ENCODE data around the gene TDP2.
"Not testable (repeated sequence)": the region's sequence is repeated elsewhere in the genome, so short reads cannot be mapped to it uniquely, and the experiment has no call there.

The TDP2 gene

DNA sequence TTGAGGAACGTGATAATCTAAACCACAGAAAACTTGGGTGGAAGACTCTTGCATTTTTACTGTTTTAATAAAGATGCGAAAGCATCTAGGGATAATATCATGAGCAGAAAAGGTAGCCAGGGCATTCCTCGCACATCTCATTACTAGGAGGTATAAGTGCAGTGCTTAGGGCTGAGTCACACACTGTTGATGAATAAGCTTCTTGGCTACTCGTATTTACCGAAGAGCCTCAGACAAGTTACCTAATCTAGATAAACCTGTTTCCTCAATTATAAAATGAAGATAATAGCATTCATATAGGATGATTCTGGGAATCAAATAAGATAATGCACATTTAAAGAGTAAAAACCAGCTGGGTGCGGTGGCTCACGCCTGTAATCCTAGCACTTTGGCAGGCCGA, 19.9 kb downstream of the TDP2 start:
- no peak for DNase-seq (ENCODE audit: low spot score)

DNA sequence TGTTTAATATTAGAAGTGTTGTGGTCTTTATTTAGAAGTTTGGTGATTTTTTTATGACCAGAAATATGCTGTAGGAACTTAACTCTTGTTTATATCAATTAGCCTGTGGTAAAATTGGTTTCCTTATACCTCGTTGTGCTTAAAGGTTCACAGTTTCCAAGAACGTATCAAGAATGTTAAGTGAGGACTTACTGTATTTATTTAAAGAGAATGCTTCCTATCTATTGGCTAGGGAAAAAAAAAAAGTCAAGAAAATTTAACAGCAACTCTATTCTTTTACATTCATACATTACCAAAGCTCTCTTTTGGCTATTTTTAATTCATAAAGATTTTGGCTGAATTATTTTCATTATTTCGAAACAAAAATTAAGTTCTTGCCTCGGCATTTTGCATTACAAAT, 22.3 kb downstream of the TDP2 start:
- DNase-seq (ENCODE audit: low spot score) = no peak

DNA sequence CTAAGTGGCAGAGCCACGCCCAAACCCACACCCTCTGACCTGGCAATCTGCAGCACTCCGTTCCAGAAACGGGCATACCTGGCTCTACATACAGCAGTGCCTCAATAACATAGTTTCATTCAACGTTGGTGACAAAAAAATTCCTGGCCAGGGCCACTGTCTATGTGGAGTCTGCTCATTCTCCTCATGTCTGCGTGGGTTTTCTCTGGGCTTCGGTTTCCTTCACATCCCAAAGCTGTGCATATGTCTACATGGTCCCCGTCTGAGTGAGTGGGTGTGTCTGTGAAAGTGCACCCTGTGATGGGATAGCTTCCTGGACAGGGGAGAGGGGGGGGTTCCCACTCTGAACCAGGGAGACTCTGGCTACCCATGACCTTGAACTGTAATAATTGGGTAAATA, 22.8 kb downstream of the TDP2 start:
- DNase-seq (ENCODE audit: low spot score) = no peak

DNA sequence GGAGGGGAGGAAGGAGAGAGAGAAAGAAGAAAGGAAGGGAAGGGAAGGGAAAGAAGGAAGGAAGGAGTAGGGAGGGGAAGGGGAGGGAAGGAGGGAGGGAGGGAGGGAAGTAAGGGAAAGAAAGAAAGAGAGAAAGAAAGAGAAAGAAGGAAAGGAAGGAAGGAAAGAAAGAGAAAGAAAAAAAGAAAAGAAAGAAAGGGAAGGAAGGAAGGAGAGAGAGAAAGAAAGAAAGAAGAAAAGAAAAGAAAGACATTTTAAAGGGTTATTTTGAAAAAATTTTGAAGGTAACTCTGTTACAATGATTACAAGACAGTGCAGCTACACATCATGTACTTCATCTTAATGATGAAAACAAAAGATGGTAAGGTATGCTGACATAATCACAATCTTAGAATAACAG, 24.6 kb downstream of the TDP2 start:
- DNase-seq (ENCODE audit: low spot score) = no peak

DNA sequence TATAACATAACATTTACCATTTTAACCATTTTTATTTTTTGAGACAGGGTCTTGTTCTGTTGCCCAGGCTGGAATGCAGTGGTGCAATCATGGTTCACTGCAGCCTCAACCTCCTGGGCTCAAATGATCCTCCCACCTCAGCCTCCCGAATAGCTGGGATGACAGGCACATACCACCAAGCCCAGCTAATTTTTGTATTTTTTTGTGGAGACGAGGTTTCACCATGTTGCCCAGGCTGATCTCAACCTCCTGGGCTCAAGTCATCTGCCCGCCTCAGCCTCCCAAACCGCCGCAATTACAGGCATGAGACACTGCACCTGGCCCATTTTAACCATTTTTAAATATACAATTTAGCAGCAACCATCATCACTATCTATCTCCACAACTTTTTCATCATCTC, 26.1 kb downstream of the TDP2 start:
- not testable (repeated sequence) for DNase-seq (ENCODE audit: low spot score)

DNA sequence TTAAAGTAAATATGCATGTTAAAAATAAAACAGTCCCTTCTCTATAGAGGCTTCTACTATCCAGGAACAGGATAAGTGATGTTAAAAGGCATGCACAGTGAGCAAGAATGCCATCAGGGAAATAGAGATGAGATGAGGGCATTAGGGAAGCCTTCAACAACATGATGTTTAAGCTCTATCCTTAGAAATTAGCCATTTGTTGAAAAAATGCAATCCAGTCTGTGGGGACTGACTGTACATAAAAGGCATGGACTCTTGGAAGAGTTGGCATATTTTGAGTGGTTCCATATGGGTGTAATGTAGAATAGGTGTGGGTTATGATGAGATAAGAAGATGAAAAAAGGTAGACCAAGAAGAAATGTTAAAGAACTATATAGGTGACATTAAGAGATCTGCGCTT, 26.5 kb downstream of the TDP2 start:
- DNase-seq (ENCODE audit: low spot score) = no peak

DNA sequence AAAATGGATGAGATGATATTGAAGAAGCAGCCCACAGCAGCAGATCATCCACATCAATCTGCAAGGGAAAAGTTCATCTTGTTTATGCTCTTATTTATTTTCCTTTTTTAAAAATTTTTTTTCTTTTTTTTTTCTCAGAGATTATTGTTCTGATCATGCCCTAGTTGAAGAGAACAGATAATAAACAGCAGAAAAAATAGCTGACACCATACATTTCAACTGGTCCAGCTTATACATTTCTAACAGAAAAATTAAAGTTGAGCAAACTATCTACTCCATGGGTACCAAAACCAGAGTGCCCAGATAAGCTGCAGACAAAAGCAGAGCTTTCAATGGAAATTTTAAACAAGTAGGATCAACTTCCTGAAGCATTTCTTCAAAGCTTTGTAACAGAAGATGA, 30.0 kb downstream of the TDP2 start:
- no peak for DNase-seq (ENCODE audit: low spot score)

DNA sequence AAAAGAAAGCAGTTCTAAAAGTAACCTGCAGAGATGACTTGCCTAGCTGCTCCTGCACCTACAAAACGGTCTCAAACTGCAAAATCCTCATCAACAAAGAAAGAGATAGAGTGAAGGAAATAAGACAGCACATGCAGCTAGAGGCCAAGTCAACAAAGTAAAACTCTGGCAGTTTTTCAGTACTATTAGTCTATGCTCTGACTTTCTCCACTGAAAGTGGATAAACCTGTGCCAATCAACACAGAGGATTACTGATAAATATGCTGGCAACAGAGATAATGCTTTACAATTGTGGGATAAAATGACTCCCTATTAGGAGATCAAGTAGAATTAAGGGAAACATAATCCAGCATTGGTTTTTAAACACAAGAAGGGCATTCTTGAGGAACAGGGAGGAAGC, 34.1 kb downstream of the TDP2 start:
- no peak for DNase-seq (ENCODE audit: low spot score)

DNA sequence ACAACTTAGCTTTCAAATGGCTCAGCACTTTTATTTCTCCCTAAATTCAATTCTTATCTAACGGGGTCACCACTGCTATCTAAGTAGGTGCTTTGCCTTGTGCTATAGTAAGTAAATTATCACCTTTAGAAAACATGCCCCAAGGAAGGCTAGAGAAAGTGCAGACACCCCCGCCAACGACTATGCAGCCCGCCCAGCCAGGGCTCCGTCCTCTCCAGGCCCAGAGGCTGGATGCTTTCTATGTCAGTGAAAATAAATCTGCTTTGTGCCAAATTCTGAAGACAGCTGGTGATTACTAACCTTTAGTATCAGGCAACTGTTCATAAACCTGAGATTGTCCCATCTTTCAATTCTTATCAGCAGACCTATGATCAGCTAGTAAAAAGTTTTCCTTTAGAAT, 35.0 kb downstream of the TDP2 start:
- no peak for DNase-seq (ENCODE audit: low spot score)

DNA sequence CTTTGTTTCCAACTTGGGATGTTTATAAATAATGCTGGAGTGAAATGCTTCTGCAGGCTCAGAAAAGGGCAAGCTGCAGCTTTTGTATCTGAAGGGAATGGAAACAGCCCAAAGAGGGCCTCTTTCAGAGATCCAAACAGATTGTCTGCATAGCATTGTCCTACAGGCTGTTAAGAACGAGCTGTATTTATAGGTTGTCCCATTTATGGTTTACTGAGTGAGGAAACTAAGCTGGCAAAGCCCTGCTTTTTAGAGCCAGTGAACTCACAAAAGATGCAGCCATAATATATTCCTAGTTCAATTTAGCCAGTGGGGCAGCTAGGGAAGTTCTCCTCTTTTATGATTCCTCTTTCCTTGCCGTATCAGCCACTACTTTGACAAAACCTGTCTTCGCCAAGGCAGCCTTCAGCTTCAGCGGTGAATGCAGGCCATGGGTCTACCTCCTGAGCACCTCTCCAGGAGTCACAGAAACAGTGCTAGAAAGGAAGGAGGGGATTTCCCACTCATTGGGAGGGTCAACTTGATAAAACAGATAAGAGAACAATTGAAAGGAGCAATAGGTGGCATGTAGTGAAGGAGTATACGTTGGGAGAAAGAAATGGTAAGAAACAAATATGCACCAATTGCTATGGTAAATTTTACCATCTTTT, 35.7 kb downstream of the TDP2 start:
- peak; percentile 12 for DNase-seq (ENCODE audit: low spot score)

DNA sequence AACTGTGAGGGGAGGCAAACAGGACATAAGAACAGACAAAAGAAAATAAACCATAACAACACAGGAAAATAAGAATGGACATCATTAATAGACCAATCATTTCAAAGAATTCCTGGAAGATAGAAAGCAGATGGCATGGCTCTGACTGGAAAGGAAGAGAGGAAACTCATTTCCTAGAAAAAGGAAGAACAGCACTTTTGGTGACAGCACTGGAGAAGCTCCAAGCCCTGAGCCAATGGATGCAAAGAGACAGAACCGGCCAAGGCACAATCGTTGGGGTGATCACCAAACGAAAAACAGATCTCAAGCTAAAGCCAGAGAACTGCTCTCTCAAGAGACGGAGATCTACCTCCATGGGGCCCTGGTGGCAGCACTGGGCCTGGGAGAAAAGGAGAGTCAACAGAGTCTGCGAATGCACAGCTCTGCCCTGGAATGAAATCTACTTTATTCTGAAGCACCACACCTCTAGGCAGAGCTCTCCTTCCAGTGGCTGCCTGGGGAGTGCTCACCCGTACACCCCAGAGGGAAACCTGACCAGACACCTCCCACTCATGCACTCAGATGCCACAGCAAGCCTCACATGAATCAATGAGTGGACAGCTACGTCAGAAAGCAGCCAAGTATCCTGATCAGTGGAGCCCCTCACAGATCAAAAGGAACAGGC, 44.9 kb downstream of the TDP2 start:
- DNase-seq (ENCODE audit: low spot score) = no peak

DNA sequence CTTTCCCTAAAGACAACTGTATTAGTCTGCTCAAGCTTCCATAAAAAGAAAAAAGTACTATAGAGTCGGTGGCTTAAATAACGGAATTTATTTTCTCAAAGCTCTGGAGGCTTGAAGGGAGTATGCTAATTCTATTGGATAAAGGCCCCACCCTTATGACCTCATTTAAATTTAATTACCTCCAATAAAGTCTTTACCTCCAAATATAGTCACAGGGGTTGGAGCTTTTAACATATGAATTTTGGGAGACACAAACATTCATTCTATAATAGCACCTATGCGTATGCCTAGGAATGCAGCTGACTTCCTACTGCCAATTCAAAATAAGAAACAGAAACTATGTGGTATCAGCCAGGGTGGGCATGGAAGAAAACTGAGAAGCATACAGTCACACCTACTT, 46.1 kb downstream of the TDP2 start:
- DNase-seq (ENCODE audit: low spot score) = no peak

DNA sequence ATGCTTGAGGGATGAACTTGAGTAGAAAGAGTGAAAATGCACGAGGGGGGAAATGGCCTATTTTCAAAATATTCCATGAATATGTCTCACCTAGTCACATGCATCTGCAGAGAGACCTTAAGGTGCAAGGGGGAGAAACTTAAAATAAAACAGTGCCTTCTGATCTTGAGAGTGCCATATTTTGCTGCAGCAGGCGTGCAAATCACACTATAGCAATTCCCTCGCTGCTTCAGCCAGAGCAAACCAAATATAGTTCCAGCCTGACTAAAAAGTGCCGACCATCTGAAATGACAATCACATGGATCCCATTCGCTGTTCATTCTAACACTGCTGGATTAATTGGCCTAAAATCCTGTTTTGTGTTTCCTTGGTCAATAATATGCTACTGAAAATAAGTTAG, 47.0 kb downstream of the TDP2 start:
- no peak for DNase-seq (ENCODE audit: low spot score)

DNA sequence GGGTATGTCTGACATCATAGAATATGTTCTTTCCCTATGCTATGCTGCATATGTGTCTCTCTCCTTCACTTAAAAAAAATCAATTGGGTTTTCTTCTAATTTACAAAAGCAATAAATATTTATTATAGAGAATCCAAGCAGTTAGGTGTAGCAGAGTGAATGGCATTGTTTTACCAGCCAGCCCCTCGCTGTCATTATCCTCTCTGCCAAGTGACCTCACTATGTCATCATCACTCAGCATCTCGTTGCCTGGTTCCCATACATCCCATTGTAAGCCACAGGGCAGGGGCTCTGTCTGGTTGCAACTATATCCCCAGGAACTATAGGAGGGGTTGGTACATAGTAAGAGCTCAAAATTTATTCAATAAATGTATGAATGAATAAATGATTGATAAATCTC, 52.1 kb downstream of the TDP2 start:
- no peak for DNase-seq (ENCODE audit: low spot score)

DNA sequence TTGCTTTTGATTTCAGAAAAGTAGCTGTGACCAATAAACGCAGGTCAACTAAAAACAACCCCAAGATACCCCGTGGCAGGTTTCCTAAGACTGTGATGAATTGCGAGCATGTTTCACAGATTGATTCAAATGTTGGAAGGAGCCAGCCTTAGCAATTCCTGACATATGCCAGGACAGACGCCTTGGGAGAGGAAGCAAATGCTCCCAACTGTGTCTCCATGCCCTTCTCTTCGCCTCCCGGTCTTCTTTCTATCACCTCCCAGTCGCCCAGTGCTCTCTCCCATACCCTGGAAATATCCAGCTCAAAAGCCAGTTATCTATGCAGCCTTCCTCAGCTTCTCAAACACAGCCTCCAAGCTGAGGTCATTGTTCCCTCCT, 52.7 kb downstream of the TDP2 start:
- DNase-seq (ENCODE audit: low spot score) = no peak

DNA sequence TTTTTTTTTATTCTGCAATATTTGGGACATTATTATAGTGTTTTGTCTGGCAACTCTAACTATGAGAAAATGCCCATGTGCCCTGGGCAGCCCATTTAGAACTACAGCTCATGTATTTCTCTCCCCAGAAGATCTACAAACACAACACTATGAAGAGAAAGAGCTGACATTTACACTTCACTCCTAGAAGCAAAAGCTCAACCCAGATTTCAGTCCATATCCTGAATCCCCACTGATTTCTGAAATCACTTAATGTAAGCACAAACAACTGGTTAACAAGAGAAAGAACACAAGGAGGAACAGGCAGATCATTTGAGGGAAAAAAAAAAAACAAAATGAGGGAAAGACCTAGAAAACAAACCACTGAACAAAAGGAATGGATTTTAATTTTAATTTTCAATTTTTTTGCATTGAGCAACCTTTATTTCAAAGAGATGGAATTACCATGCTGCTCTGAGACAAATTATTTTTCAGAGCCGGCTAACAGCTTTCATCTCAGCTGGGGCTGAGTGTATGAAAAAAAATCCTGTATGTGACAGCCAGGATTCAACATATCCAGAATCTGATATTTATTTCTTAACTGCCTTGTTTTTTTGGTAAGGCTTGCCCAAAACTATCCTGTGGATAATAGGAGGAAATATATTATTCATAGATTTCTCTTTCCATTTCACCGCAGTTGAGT, 53.2 kb downstream of the TDP2 start:
- no peak for DNase-seq (ENCODE audit: low spot score)

DNA sequence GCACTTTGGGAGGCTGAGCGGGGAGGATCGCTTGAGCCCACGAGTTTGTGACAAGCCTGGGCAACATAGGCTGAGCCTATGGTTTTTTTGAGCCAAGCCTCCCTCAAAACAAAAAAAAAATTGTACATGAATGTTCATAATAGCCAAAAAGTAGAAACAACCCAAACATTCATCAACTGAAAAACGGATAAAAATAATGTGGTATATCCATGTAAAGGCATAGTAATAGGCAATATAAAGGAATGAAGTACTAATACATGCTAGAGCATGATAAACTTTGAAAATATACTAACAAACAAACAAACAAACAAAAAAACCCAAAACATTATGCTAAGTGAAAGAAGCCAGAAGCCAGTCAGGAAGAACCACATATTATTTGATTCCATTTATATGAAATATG, 56.0 kb downstream of the TDP2 start:
- no peak for DNase-seq (ENCODE audit: low spot score)

DNA sequence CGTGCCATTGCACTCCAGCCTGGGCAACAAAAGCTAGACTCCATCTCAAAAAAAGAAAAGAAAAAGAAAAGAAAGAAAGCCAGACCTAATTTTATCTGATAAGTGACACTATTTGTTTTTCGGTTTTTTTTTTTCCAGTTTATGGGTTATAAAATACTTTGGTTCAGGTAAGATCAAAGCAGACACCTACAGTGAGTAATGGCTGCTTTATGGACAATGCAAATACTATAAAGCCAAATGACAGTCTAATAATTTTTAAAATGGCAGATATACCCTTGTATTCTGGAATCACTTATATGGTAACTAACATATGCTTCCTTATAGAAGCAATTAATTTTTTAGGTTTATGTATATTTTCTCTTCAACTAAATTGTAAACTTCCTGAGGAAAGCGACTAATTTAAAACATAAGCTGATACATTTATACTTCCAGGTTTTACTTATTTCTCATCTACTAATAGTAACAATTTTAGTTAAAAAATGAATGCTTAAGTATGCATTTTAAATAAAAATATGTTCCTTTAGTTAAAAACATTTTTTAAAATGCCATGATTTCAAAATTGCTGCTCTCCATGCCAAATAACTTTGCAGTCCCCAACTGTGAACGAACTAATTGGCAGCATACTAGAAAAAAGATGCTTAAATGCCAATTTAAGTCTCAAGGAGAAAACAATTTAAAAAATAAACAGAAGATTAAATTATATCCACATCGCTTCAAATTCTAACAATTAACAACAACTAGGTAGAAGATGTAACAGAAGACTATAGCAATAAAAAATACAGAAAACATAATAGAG, 59.2 kb downstream of the TDP2 start:
- no peak for DNase-seq (ENCODE audit: low spot score)

DNA sequence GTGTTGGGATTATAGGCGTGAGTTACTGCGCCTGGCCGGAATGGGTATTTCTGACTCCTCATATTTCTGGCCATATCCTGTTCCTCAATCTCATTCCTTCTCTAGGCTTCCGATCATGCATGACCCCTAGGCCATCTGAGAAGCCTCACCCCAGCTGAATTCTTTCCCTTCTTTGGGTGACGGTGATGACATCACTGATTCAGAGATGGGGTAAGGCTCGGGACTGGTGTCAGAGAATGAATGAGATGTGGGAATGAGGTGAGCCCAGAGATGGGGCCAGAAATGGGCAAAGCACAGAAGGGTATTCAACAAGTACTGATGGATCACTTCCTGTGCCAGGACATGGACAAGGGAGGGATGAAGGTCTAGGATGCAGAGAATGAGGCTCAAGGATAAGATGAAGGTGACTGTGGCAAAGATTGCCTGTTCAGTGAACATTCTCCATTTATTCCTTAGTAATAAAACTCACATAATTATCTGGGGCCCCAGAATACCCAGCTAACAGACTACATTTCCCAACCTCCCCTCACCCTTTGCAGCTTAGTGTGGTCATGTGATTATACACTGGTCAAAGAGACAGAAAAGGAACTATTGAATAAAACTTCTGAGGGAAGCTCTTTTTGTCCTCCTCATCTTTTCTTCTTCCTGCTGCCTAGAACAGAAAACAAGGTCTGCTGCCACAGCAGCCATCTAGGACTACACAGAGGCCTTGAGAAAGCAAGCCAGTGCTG, 60.3 kb downstream of the TDP2 start:
- DNase-seq (ENCODE audit: low spot score) = no peak

DNA sequence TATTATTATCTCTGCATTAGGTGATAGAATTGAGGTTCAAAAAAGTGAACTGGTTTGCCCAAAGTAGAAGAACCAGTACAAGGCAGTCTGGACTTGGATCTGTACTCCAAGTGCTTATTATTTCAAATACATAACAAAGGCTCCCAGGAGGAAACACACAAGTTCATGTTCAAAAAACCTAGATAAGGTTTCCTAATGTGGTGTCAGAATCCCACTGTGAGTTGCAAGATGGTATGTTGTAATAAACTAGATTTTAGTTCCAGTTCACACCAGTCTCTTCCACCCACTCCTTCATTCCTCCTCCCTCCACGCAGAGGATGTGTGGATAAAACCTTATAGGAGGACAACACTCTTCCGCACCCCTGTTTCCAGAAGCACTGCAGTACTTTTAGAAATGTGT, 63.5 kb downstream of the TDP2 start:
- no peak for DNase-seq (ENCODE audit: low spot score)

DNA sequence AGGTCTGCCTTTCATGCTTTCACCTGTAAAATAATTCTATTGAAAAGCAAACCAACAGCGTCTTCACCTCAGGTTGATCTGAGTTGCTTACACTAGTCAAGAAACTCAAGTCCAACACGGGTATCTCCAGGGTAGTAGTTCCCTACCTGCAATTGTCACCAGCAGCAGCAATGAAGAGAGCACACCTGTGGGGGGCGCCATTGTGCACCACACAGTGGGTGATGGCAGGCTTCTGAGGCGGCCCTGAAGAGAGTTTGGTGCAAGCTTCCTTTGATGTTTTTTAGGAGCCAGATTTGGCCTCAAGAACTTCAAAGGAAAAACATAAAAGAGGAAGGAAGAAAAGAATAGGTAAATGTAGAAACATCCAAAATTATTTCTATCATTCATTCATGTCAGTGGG, 65.8 kb downstream of the TDP2 start:
- no peak for DNase-seq (ENCODE audit: low spot score)
